Measurements from ENCODE around the gene PTPRM.
A peak's percentile ranks its signal among the peaks of the same experiment; 100 is the strongest.

PTPRM gene

GRCh38 chr18:7637269-7637668, 70.2 kb downstream of the PTPRM start:
- peak; percentile 31 to 50 for DNase-seq (ENCODE audit: low read depth in 2 of 2)
- no peak overlapping the region for H3K4me3 ChIP-seq (replicated peaks in 1 of 2; ENCODE audit: low read depth in 2 of 2, low read length in 2 of 2)
- no peak for TF ChIP-seq CTCF (IDR thresholded peaks at IDR 0.05; ENCODE audit: low read depth, low read length)

GRCh38 chr18:7638321-7638720, 71.2 kb downstream of the PTPRM start:
- H3K4me3 ChIP-seq (replicated peaks in 1 of 2; ENCODE audit: low read depth in 2 of 2, low read length in 2 of 2): no peak overlapping the region
- TF ChIP-seq CTCF (IDR thresholded peaks at IDR 0.05; ENCODE audit: low read depth, low read length): no peak
- no peak for DNase-seq (ENCODE audit: low read depth in 2 of 2)

- no peak overlapping the region for H3K4me3 ChIP-seq (replicated peaks in 1 of 2; ENCODE audit: low read depth in 2 of 2, low read length in 2 of 2)
- TF ChIP-seq CTCF (IDR thresholded peaks at IDR 0.05; ENCODE audit: low read depth, low read length): no peak
- no peak for DNase-seq (ENCODE audit: low read depth in 2 of 2)
Measured at GRCh38 chr18:7641813-7642212, 74.7 kb downstream of the PTPRM start.

- TF ChIP-seq CTCF (IDR thresholded peaks at IDR 0.05; ENCODE audit: low read depth, low read length): no peak
- no peak overlapping the region for H3K4me3 ChIP-seq (replicated peaks in 1 of 2; ENCODE audit: low read depth in 2 of 2, low read length in 2 of 2)
- DNase-seq (ENCODE audit: low read depth in 2 of 2): no peak
Measured at GRCh38 chr18:7642331-7642890, 75.3 kb downstream of the PTPRM start.

- DNase-seq (ENCODE audit: low read depth in 2 of 2): no peak
- no peak for TF ChIP-seq CTCF (IDR thresholded peaks at IDR 0.05; ENCODE audit: low read depth, low read length)
- no peak overlapping the region for H3K4me3 ChIP-seq (replicated peaks in 1 of 2; ENCODE audit: low read depth in 2 of 2, low read length in 2 of 2)
Measured at GRCh38 chr18:7645756-7646155, 78.6 kb downstream of the PTPRM start.

- no peak for TF ChIP-seq CTCF (IDR thresholded peaks at IDR 0.05; ENCODE audit: low read depth, low read length)
- no peak for DNase-seq (ENCODE audit: low read depth in 2 of 2)
- no peak overlapping the region for H3K4me3 ChIP-seq (replicated peaks in 1 of 2; ENCODE audit: low read depth in 2 of 2, low read length in 2 of 2)
Measured at GRCh38 chr18:7646174-7646886, 79.2 kb downstream of the PTPRM start.
